Activated CD4-positive, alpha-beta T cell treated with anti-CD3 and anti-CD28 coated beads, Interleukin-2, amount 50 U/mL, for 4 hours (primary cell): ENCODE measurements around the gene OARD1.
"Not testable (repeated sequence)": the region's sequence is repeated elsewhere in the genome, so short reads cannot be mapped to it uniquely, and the experiment has no call there.

Experiments
- DNase-seq, 2 experiments: peaks; one replicate each; pipeline ENCODE4 v3.0.0-alpha.2; 2020

The OARD1 gene

GRCh38 chr6:41071923-41072835 is at the start of gene OARD1:
Gene OARD1, minus strand, starts transcription at chr6:41072356. Its CDS starts 722 bp downstream, at chr6:41071634.
- DNase-seq = peak; percentile 99

- no peak for DNase-seq
Measured at GRCh38 chr6:41120058-41120457, 47.9 kb upstream of the OARD1 start.

- DNase-seq = no peak
Measured at GRCh38 chr6:41119508-41119907, 47.4 kb upstream of the OARD1 start.

GRCh38 chr6:41115027-41115426 is 42.9 kb upstream of the OARD1 start:
- DNase-seq = not testable (repeated sequence)

- no peak for DNase-seq
Measured at GRCh38 chr6:41111017-41111416, 38.9 kb upstream of the OARD1 start.

GRCh38 chr6:41103847-41104246 is 31.7 kb upstream of the OARD1 start:
- DNase-seq = no peak

- peak; percentile 5 to 11 for DNase-seq
Measured at GRCh38 chr6:41100871-41101287, 28.7 kb upstream of the OARD1 start.

GRCh38 chr6:41098366-41098765 is 26.2 kb upstream of the OARD1 start:
- DNase-seq = no peak

GRCh38 chr6:41097467-41098090 is 25.4 kb upstream of the OARD1 start:
- no peak for DNase-seq

GRCh38 chr6:41093729-41094128 is 21.6 kb upstream of the OARD1 start:
- DNase-seq = no peak

GRCh38 chr6:41092421-41093140 is 20.4 kb upstream of the OARD1 start:
- no peak for DNase-seq

GRCh38 chr6:41090841-41091761 is 18.9 kb upstream of the OARD1 start:
- DNase-seq = no peak

- no peak for DNase-seq
Measured at GRCh38 chr6:41088451-41088850, 16.3 kb upstream of the OARD1 start.

- DNase-seq = no peak
Measured at GRCh38 chr6:41085182-41085581, 13.0 kb upstream of the OARD1 start.

- DNase-seq = no peak
Measured at GRCh38 chr6:41083072-41083471, 10.9 kb upstream of the OARD1 start.

GRCh38 chr6:41080621-41081020 is 8.5 kb upstream of the OARD1 start:
- DNase-seq = no peak

GRCh38 chr6:41079080-41079479 is 6.9 kb upstream of the OARD1 start:
- DNase-seq = no peak

GRCh38 chr6:41078101-41078500 is 5.9 kb upstream of the OARD1 start:
- DNase-seq = no peak

- DNase-seq = no peak
Measured at GRCh38 chr6:41077536-41077935, 5.4 kb upstream of the OARD1 start.

GRCh38 chr6:41075651-41076626 is 3.8 kb upstream of the OARD1 start:
- DNase-seq = no peak
